ENCODE measurements around the gene UROD.
A peak's percentile ranks its signal among the peaks of the same experiment; 100 is the strongest.

Gene UROD

GRCh38 chr1:45010855-45011811 lies 921 bp upstream of the UROD start, which contains the start of gene HECTD3:
HECTD3 (minus strand) TSS chr1:45011324; CDS start chr1:45011257, 67 bp downstream.
- peak within 1 kb of the TSS; percentile 23 for H2AK5ac ChIP-seq (ENCODE audit: low read depth, low read length)
- no peak within 1 kb of the TSS for H4K8ac ChIP-seq (ENCODE audit: low read depth, low read length)
- peaks cover 14 to 55% of the 10 kb centered on the region in 2 donors for H3K36me3 ChIP-seq (replicated peaks in 1 of 2; ENCODE audit: control insufficient read depth in 2 of 2, insufficient read depth in 2 of 2, low read length in 2 of 2)
- H3K4me1 ChIP-seq (ENCODE audit: control insufficient read depth in 2 of 2, insufficient read depth in 1 of 2, low read depth in 1 of 2, low read length in 2 of 2), result peaks cover 12 to 15% of the 10 kb centered on the region in 2 donors
- peak within 1 kb of the TSS; percentile 20 for H3K23ac ChIP-seq (ENCODE audit: low read depth, low read length, poor library complexity)
- H3K4me3 ChIP-seq (ENCODE audit: low read length in 2 of 2), result peak within 1 kb of the TSS; percentile 71 to 94
- DNase-seq (ENCODE audit: low spot score), result peak; percentile 56
- no peak within 1 kb of the TSS for H2BK5ac ChIP-seq (ENCODE audit: low read length)
- H3K4ac ChIP-seq (ENCODE audit: low read length), result no peak within 1 kb of the TSS
- no peak within 1 kb of the TSS for H3K14ac ChIP-seq (ENCODE audit: low read length)
- peak within 1 kb of the TSS; percentile 41 for H3K18ac ChIP-seq (ENCODE audit: low read length)
- no peaks in the 10 kb centered on the region for H3K27me3 ChIP-seq (ENCODE audit: control insufficient read depth in 3 of 3, insufficient read depth in 3 of 3, low read depth in 1 of 3, low read length in 3 of 3)
- H2BK15ac ChIP-seq (ENCODE audit: low read length), result no peak within 1 kb of the TSS
- no peak within 1 kb of the TSS for H2BK120ac ChIP-seq (ENCODE audit: low read depth, low read length)
- H3K79me1 ChIP-seq (ENCODE audit: low read depth, low read length), result peaks cover 2% of the 10 kb centered on the region
- H3K9ac ChIP-seq (ENCODE audit: low read depth, low read length, poor library complexity), result peak within 1 kb of the TSS; percentile 71
- peak within 1 kb of the TSS; percentile 84 for H2AFZ ChIP-seq (ENCODE audit: low read length)
- no peak within 1 kb of the TSS for H3K27ac ChIP-seq (replicated peaks; ENCODE audit: low read length)
- H3K4me2 ChIP-seq (ENCODE audit: insufficient read depth, low read length, poor library complexity, severe bottlenecking), result peak within 1 kb of the TSS; percentile 97
- no peak within 1 kb of the TSS for H4K91ac ChIP-seq (ENCODE audit: low read depth, low read length, poor library complexity)
- H3K9me3 ChIP-seq (replicated peaks in 1 of 2; ENCODE audit: control insufficient read depth in 2 of 2, insufficient read depth in 1 of 2, low read depth in 1 of 2, low read length in 2 of 2), result no peaks in the 10 kb centered on the region
- no CpG with 5 or more reads among the region's 62 CpGs for WGBS, 2 donors (ENCODE audit: extremely low coverage in 2 of 2, insufficient read length in 2 of 2, insufficient replicate concordance in 1 of 2)
- no peak within 1 kb of the TSS for H2BK12ac ChIP-seq (ENCODE audit: low read length)

DNA sequence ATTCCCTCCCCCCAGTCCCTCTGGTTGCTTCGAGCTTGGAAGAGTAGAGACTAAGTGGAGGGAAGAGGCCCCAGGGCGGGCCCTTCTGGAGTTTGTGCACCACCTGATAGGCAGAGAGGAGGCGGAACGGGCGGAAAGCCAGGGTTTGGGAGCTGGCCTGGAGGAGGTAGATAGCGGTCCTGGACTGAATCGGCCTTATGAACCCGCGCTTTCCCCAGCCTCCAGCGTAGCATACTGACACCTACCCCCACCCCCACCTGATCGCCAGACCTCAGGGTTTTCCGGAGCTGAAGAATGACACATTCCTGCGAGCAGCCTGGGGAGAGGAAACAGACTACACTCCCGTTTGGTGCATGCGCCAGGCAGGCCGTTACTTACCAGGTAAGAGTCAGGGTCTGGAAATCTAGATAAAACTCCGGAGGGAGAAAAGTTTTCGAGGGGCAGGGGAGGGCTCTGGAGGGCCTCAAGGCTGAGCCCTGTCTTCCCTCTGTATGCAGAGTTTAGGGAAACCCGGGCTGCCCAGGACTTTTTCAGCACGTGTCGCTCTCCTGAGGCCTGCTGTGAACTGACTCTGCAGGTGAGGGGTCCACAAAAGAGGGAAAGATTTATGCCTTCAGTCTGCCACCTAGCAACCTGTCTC lies 705 bp downstream of the UROD start:
- H3K27ac ChIP-seq (replicated peaks; ENCODE audit: low read length), result no peak overlapping the region
- no peaks in the 10 kb centered on the region for H3K9me3 ChIP-seq (replicated peaks in 1 of 2; ENCODE audit: control insufficient read depth in 2 of 2, insufficient read depth in 1 of 2, low read depth in 1 of 2, low read length in 2 of 2)
- H4K91ac ChIP-seq (ENCODE audit: low read depth, low read length, poor library complexity), result no peak overlapping the region
- no peak overlapping the region for H3K23ac ChIP-seq (ENCODE audit: low read depth, low read length, poor library complexity)
- H3K4me2 ChIP-seq (ENCODE audit: insufficient read depth, low read length, poor library complexity, severe bottlenecking), result peak overlapping the region; percentile 70
- no peak overlapping the region for H2BK12ac ChIP-seq (ENCODE audit: low read length)
- H3K18ac ChIP-seq (ENCODE audit: low read length), result no peak overlapping the region
- H2AK5ac ChIP-seq (ENCODE audit: low read depth, low read length), result no peak overlapping the region
- WGBS, 2 donors (ENCODE audit: extremely low coverage in 2 of 2, insufficient read length in 2 of 2, insufficient replicate concordance in 1 of 2), result no CpG with 5 or more reads among the region's 21 CpGs
- H3K9ac ChIP-seq (ENCODE audit: low read depth, low read length, poor library complexity), result peak overlapping the region; percentile 54
- no peak overlapping the region for H4K8ac ChIP-seq (ENCODE audit: low read depth, low read length)
- no peak overlapping the region for H2BK15ac ChIP-seq (ENCODE audit: low read length)
- peaks cover 2% of the 10 kb centered on the region for H3K79me1 ChIP-seq (ENCODE audit: low read depth, low read length)
- no peak overlapping the region for H2BK5ac ChIP-seq (ENCODE audit: low read length)
- peak overlapping the region; percentile 84 for H2AFZ ChIP-seq (ENCODE audit: low read length)
- DNase-seq (ENCODE audit: low spot score), result peak; percentile 27
- H3K14ac ChIP-seq (ENCODE audit: low read length), result no peak overlapping the region
- peak overlapping the region; percentile 71 to 74 for H3K4me3 ChIP-seq (ENCODE audit: low read length in 2 of 2)
- no peak overlapping the region for H3K4ac ChIP-seq (ENCODE audit: low read length)
- peaks cover 6 to 41% of the 10 kb centered on the region in 2 donors for H3K36me3 ChIP-seq (replicated peaks in 1 of 2; ENCODE audit: control insufficient read depth in 2 of 2, insufficient read depth in 2 of 2, low read length in 2 of 2)
- H2BK120ac ChIP-seq (ENCODE audit: low read depth, low read length), result no peak overlapping the region
- peaks cover 12 to 15% of the 10 kb centered on the region in 2 donors for H3K4me1 ChIP-seq (ENCODE audit: control insufficient read depth in 2 of 2, insufficient read depth in 1 of 2, low read depth in 1 of 2, low read length in 2 of 2)
- no peaks in the 10 kb centered on the region for H3K27me3 ChIP-seq (ENCODE audit: control insufficient read depth in 3 of 3, insufficient read depth in 3 of 3, low read depth in 1 of 3, low read length in 3 of 3)

DNA sequence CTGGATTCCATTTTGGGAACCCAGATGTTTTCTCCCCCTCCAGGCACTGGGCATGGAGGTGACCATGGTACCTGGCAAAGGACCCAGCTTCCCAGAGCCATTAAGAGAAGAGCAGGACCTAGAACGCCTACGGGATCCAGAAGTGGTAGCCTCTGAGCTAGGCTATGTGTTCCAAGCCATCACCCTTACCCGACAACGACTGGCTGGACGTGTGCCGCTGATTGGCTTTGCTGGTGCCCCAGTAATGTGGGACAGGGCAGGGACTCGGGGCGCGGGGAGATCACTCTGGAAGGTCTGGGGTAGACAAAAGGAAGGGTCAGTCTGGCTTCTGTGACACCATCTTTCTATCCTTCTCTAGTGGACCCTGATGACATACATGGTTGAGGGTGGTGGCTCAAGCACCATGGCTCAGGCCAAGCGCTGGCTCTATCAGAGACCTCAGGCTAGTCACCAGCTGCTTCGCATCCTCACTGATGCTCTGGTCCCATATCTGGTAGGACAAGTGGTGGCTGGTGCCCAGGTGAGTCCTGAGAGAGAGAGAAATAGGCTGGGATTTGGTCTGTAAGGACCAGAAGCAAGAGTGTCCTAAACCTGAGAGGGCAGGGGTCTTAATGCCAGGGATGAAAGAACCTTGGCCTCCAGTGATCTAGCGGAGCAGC lies 1.6 kb downstream of the UROD start:
- H3K27me3 ChIP-seq (ENCODE audit: control insufficient read depth in 3 of 3, insufficient read depth in 3 of 3, low read depth in 1 of 3, low read length in 3 of 3), result no peaks in the 10 kb centered on the region
- WGBS, 2 donors (ENCODE audit: extremely low coverage in 2 of 2, insufficient read length in 2 of 2, insufficient replicate concordance in 1 of 2), result no CpG with 5 or more reads among the region's 12 CpGs
- H3K4me3 ChIP-seq (ENCODE audit: low read length in 2 of 2), result peak overlapping the region in 1 of 2 donors; percentile 71
- no peak overlapping the region for H3K27ac ChIP-seq (replicated peaks; ENCODE audit: low read length)
- no peak overlapping the region for H3K14ac ChIP-seq (ENCODE audit: low read length)
- no peak overlapping the region for H3K9ac ChIP-seq (ENCODE audit: low read depth, low read length, poor library complexity)
- H3K79me1 ChIP-seq (ENCODE audit: low read depth, low read length), result peaks cover 2% of the 10 kb centered on the region
- no peak for DNase-seq (ENCODE audit: low spot score)
- H3K4me2 ChIP-seq (ENCODE audit: insufficient read depth, low read length, poor library complexity, severe bottlenecking), result no peak overlapping the region
- no peak overlapping the region for H2BK120ac ChIP-seq (ENCODE audit: low read depth, low read length)
- H2BK12ac ChIP-seq (ENCODE audit: low read length), result no peak overlapping the region
- no peak overlapping the region for H2BK5ac ChIP-seq (ENCODE audit: low read length)
- no peak overlapping the region for H4K91ac ChIP-seq (ENCODE audit: low read depth, low read length, poor library complexity)
- H3K9me3 ChIP-seq (replicated peaks in 1 of 2; ENCODE audit: control insufficient read depth in 2 of 2, insufficient read depth in 1 of 2, low read depth in 1 of 2, low read length in 2 of 2), result no peaks in the 10 kb centered on the region
- peaks cover 5 to 32% of the 10 kb centered on the region in 2 donors for H3K36me3 ChIP-seq (replicated peaks in 1 of 2; ENCODE audit: control insufficient read depth in 2 of 2, insufficient read depth in 2 of 2, low read length in 2 of 2)
- no peak overlapping the region for H3K18ac ChIP-seq (ENCODE audit: low read length)
- peaks cover 12 to 15% of the 10 kb centered on the region in 2 donors for H3K4me1 ChIP-seq (ENCODE audit: control insufficient read depth in 2 of 2, insufficient read depth in 1 of 2, low read depth in 1 of 2, low read length in 2 of 2)
- no peak overlapping the region for H2AFZ ChIP-seq (ENCODE audit: low read length)
- no peak overlapping the region for H2AK5ac ChIP-seq (ENCODE audit: low read depth, low read length)
- no peak overlapping the region for H3K4ac ChIP-seq (ENCODE audit: low read length)
- H4K8ac ChIP-seq (ENCODE audit: low read depth, low read length), result no peak overlapping the region
- no peak overlapping the region for H3K23ac ChIP-seq (ENCODE audit: low read depth, low read length, poor library complexity)
- H2BK15ac ChIP-seq (ENCODE audit: low read length), result no peak overlapping the region

All from neuronal stem cell (in vitro differentiated cells).